Measurements from ENCODE around the gene ZNF821.

The ZNF821 gene

GRCh38 chr16:71883849-71884638, at the start of gene ZNF821:
ZNF821 (minus strand) TSS chr16:71884182; CDS start chr16:71879946, 4,236 bp downstream.
- peaks cover 3% of the 10 kb centered on the region for H3K27me3 Mint-ChIP-seq (ENCODE audit: low read depth, poor library complexity)
- peak within 1 kb of the TSS; percentile 97 for H3K27ac Mint-ChIP-seq
- TF ChIP-seq CTCF (IDR thresholded peaks at IDR 0.05) = peak; percentile 34
- DNase-seq = peak; percentile 93
- H3K36me3 Mint-ChIP-seq (ENCODE audit: low read depth) = peaks cover 20% of the 10 kb centered on the region
- peak within 1 kb of the TSS; percentile 96 for H3K4me3 Mint-ChIP-seq
- H3K4me1 Mint-ChIP-seq = peaks cover 42% of the 10 kb centered on the region
- no peaks in the 10 kb centered on the region for H3K9me3 Mint-ChIP-seq

DNA sequence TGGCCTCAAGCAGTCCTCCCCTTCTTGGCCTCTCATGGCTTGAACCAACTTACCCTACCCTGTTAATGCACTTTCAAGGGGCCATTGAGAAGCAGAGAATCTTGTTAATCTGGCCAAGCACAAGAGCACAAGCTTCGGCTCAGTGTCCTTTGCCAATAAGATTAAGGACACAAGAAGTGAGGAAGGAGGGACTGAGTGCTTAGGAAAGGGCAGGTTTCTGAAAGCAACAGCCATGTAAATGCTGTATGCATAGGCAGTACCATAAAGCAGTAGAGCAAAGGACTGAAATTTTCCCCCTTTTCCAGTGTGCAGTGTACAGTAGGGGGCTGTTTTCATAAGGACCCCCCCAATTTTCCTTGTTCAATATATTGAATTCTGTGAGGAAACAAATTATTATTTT, 49.0 kb upstream of the ZNF821 start:
- Mint-ChIP-seq H3K4me1 (no peaks in the 10 kb centered on the region), H3K27ac (peak overlapping the region; percentile 95), H3K9me3 (no peaks in the 10 kb centered on the region), H3K4me3 (no peak overlapping the region), H3K36me3 (ENCODE audit: low read depth) (peaks cover 27% of the 10 kb centered on the region), H3K27me3 (ENCODE audit: low read depth, poor library complexity) (no peaks in the 10 kb centered on the region)
- TF ChIP-seq CTCF (IDR thresholded peaks at IDR 0.05) = no peak
- DNase-seq = no peak

DNA sequence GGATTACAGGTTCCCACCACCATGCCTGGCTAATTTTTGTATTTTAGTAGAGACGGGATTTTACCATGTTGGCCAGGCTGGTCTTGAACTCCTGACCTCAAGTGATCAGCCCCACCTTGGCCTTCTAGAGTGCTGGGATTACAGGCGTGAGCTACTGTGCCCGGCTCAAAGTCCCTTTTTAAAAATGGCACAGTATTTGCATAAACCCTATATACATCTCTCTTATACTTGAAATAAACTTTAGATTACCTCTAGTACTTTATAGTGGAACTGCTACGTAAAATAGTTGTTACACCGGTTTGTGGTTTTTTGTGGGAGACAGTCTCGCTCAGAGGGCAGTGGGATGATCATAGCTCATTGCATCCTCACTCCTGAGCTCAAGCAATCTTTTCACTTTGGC, 47.6 kb upstream of the ZNF821 start:
- no peak for DNase-seq
- H3K4me1 Mint-ChIP-seq = no peaks in the 10 kb centered on the region
- no peaks in the 10 kb centered on the region for H3K27me3 Mint-ChIP-seq (ENCODE audit: low read depth, poor library complexity)
- no peak for TF ChIP-seq CTCF (IDR thresholded peaks at IDR 0.05)
- H3K9me3 Mint-ChIP-seq = no peaks in the 10 kb centered on the region
- H3K36me3 Mint-ChIP-seq (ENCODE audit: low read depth) = peaks cover 41% of the 10 kb centered on the region
- no peak overlapping the region for H3K4me3 Mint-ChIP-seq
- H3K27ac Mint-ChIP-seq = no peak overlapping the region

DNA sequence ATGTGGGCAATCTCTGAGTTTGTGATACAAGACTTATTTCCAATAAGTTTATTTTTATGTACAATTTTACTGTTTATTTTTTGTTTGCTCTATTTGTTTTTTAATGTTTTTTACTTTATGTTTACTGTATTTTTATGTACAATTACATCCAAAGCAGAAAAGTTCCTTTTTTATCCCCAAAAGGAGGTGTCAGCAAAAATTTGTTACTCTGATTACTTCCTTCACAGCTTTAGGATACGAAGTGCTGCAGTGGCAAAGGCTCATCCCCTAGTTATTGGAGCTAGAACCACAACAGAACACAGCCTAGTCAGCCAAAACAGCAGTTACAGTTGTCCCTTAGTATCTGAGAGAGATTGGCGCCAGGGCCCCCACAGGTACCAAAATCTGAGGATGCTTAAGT, 47.0 kb upstream of the ZNF821 start:
- Mint-ChIP-seq H3K9me3 (no peaks in the 10 kb centered on the region), H3K4me3 (no peak overlapping the region), H3K27me3 (ENCODE audit: low read depth, poor library complexity) (no peaks in the 10 kb centered on the region), H3K27ac (no peak overlapping the region), H3K36me3 (ENCODE audit: low read depth) (peaks cover 44% of the 10 kb centered on the region), H3K4me1 (no peaks in the 10 kb centered on the region)
- no peak for DNase-seq
- no peak for TF ChIP-seq CTCF (IDR thresholded peaks at IDR 0.05)

- Mint-ChIP-seq H3K36me3 (ENCODE audit: low read depth) (peaks cover 50% of the 10 kb centered on the region), H3K4me3 (no peak overlapping the region), H3K27me3 (ENCODE audit: low read depth, poor library complexity) (no peaks in the 10 kb centered on the region), H3K9me3 (no peaks in the 10 kb centered on the region), H3K27ac (no peak overlapping the region), H3K4me1 (no peaks in the 10 kb centered on the region)
- no peak for DNase-seq
- TF ChIP-seq CTCF (IDR thresholded peaks at IDR 0.05) = no peak
These were observed 46.1 kb upstream of the ZNF821 start for GRCh38 chr16:71930013-71930563.

- no peak overlapping the region for H3K4me3 Mint-ChIP-seq
- no peak for DNase-seq
- peak overlapping the region; percentile 78 for H3K27ac Mint-ChIP-seq
- H3K27me3 Mint-ChIP-seq (ENCODE audit: low read depth, poor library complexity) = no peaks in the 10 kb centered on the region
- H3K36me3 Mint-ChIP-seq (ENCODE audit: low read depth) = peaks cover 59% of the 10 kb centered on the region
- H3K4me1 Mint-ChIP-seq = no peaks in the 10 kb centered on the region
- TF ChIP-seq CTCF (IDR thresholded peaks at IDR 0.05) = no peak
- H3K9me3 Mint-ChIP-seq = no peaks in the 10 kb centered on the region
These were observed 45.1 kb upstream of the ZNF821 start for GRCh38 chr16:71929048-71929447.

All from nephron progenitor cell (in vitro differentiated cells).